IMR-90 (cell line): Measurements from ENCODE around the gene DCAF6. TPM values are rescaled to one million over a fixed set of nuclear protein-coding genes. Genes with fewer than 3 reads are reported as not detected.
A peak's percentile ranks its signal among the peaks of the same experiment; 100 is the strongest.

Source experiments
- ATAC-seq: fragments of 200-7000 bp; cut with Tn5 transposase; 2 replicates; pipeline ENCODE4 v1.9.1; 2020; ENCODE audit warnings: low read depth, mild to moderate bottlenecking, moderate library complexity
- BruUV-seq: library from RNA; stranded (reverse); fragments of 400-500 nt; replicated peaks from 2 replicates; lab custom pipeline; 2021; lab: Mats Ljungman, UMichigan
- CTCF ChIA-PET: fragments of 300-600 bp; formaldehyde crosslinking; extraction: SDS; loops from one replicate; lab custom pipeline; 2021; ENCODE audit warnings: antibody characterized with exemption; lab: Yijun Ruan, JAX
- POLR2A ChIA-PET: fragments of 300-600 bp; sonication (Branson Sonifier 250); formaldehyde crosslinking; loops from one replicate; lab custom pipeline; 2022; ENCODE audit warnings: antibody characterized with exemption; ENCODE audit not compliant: unreplicated experiment; lab: Charles Lee
- DNase-seq: peaks from one replicate; pipeline ENCODE4 v3.0.0; 2013
- H2AFZ ChIP-seq: replicated peaks from 2 replicates; pipeline ENCODE3; 2013; ENCODE audit warnings: low read length, mild to moderate bottlenecking; ENCODE audit not compliant: poor library complexity
- H2AK5ac ChIP-seq: 2 replicates; pipeline ENCODE4 v1.6.1; 2013; ENCODE audit warnings: low read depth, low read length, inconsistent platforms
- H2AK9ac ChIP-seq: replicated peaks from 2 replicates; pipeline ENCODE3; 2013; ENCODE audit warnings: mild to moderate bottlenecking, low read depth, low read length, moderate library complexity; ENCODE audit not compliant: poor library complexity
- H2BK120ac ChIP-seq: 2 replicates; pipeline ENCODE4 v1.6.1; 2013; ENCODE audit warnings: low read depth, low read length, inconsistent platforms
- H2BK15ac ChIP-seq: 3 replicates; pipeline ENCODE4 v1.6.1; 2013; ENCODE audit warnings: low read depth, low read length, inconsistent platforms
- H2BK20ac ChIP-seq: 2 replicates; pipeline ENCODE4 v1.6.1; 2013; ENCODE audit warnings: low read depth, mild to moderate bottlenecking, inconsistent platforms, low read length, moderate library complexity
- H2BK5ac ChIP-seq: 2 replicates; pipeline ENCODE4 v1.6.1; 2013; ENCODE audit warnings: mild to moderate bottlenecking, low read depth, low read length, inconsistent platforms; ENCODE audit not compliant: poor library complexity, severe bottlenecking
- H3K14ac ChIP-seq: replicated peaks from 2 replicates; pipeline ENCODE4 v1.6.1; 2013; ENCODE audit warnings: low read depth, low read length, inconsistent platforms
- H3K18ac ChIP-seq: 2 replicates; pipeline ENCODE4 v1.6.1; 2013; ENCODE audit warnings: low read depth, low read length, control low read depth
- H3K23ac ChIP-seq: 2 replicates; pipeline ENCODE4 v1.6.1; 2013; ENCODE audit warnings: low read depth, low read length, inconsistent platforms
- H3K27ac ChIP-seq: 2 replicates; pipeline ENCODE4 v1.5.1; 2013; ENCODE audit warnings: mild to moderate bottlenecking, control low read depth, low read length; ENCODE audit not compliant: insufficient read depth
- H3K27me3 ChIP-seq: 2 replicates; pipeline ENCODE4 v1.6.1; 2013; ENCODE audit warnings: low read length; ENCODE audit not compliant: control insufficient read depth, insufficient read depth
- H3K36me3 ChIP-seq: 2 replicates; pipeline ENCODE4 v1.6.1; 2013; ENCODE audit warnings: low read length, mixed read lengths; ENCODE audit not compliant: control insufficient read depth, insufficient read depth
- H3K4ac ChIP-seq: 2 replicates; pipeline ENCODE4 v1.6.1; 2013; ENCODE audit warnings: low read depth, low read length, inconsistent platforms
- H3K4me1 ChIP-seq: 2 replicates; pipeline ENCODE4 v1.6.1; 2013; ENCODE audit warnings: low read length, mixed read lengths; ENCODE audit not compliant: control insufficient read depth, insufficient read depth
- H3K4me2 ChIP-seq: 2 replicates; pipeline ENCODE4 v1.6.1; 2013; ENCODE audit warnings: low read depth, mild to moderate bottlenecking, control low read depth, low read length, moderate library complexity
- H3K4me3 ChIP-seq: 2 replicates; pipeline ENCODE4 v1.5.1; 2013; ENCODE audit warnings: low read depth, mild to moderate bottlenecking, control low read depth, low read length, moderate library complexity; ENCODE audit not compliant: insufficient read depth
- H3K56ac ChIP-seq: 2 replicates; pipeline ENCODE4 v1.6.1; 2013; ENCODE audit warnings: low read length, inconsistent platforms; ENCODE audit not compliant: insufficient read depth; ENCODE audit errors: extremely low read depth
- H3K79me1 ChIP-seq, 2 experiments: 2 replicates each; pipeline ENCODE4 v1.6.1; 2013; ENCODE audit warnings: low read length in 2 of 2, inconsistent platforms in 1 of 2, low read depth in 1 of 2
- H3K9ac ChIP-seq: 2 replicates; pipeline ENCODE4 v1.6.1; 2013; ENCODE audit warnings: low read depth, low read length, control low read depth
- H3K9me1 ChIP-seq: 2 replicates; pipeline ENCODE4 v1.6.1; 2013; ENCODE audit warnings: low read length, inconsistent platforms; ENCODE audit not compliant: insufficient read depth
- H3K9me3 ChIP-seq: 2 replicates; pipeline ENCODE4 v1.6.1; 2013; ENCODE audit warnings: low read length; ENCODE audit not compliant: control insufficient read depth, insufficient read depth
- H4K20me1 ChIP-seq: 2 replicates; pipeline ENCODE4 v1.6.1; 2013; ENCODE audit warnings: low read length, inconsistent platforms; ENCODE audit not compliant: insufficient read depth
- H4K5ac ChIP-seq: 2 replicates; pipeline ENCODE4 v1.6.1; 2013; ENCODE audit warnings: mild to moderate bottlenecking, low read depth, low read length, control low read depth
- H4K8ac ChIP-seq, 2 experiments: 2 replicates each; pipeline ENCODE4 v1.6.1; 2013; ENCODE audit warnings: low read depth in 2 of 2, low read length in 2 of 2, control low read depth in 1 of 2, inconsistent platforms in 1 of 2
- H4K91ac ChIP-seq: 2 replicates; pipeline ENCODE4 v1.6.1; 2013; ENCODE audit warnings: low read depth, low read length, inconsistent platforms; ENCODE audit not compliant: insufficient read depth
- MAZ ChIP-seq: IDR thresholded peaks from 2 replicates; pipeline ENCODE4 v1.6.1; 2012; ENCODE audit warnings: low read depth, mild to moderate bottlenecking, low read length, improper control_type of control experiment, moderate library complexity, borderline replicate concordance
- NFE2L2 ChIP-seq: fragments of 150-350 bp; IDR thresholded peaks from 2 replicates; pipeline ENCODE4 v1.6.1; 2016; ENCODE audit warnings: low read depth, mild to moderate bottlenecking, low read length
- RAD21 ChIP-seq: IDR thresholded peaks from 2 replicates; pipeline ENCODE4 v1.6.1; 2012; ENCODE audit warnings: low read length, improper control_type of control experiment
- WGBS, 2 experiments: methylation state at CpG; one replicate each; pipeline versions ENCODE4 v1.1.5 to v1.1.7; 2013; ENCODE audit warnings: missing lambda C conversion rate in 2 of 2; ENCODE audit not compliant: insufficient read length in 1 of 2; ENCODE audit errors: extremely low coverage in 2 of 2; 5-methylcytosine and 5-hydroxymethylcytosine counted together
- dilution Hi-C: fragments of 300-500 bp; cut with HindIII; formaldehyde crosslinking; loops from one replicate; pipeline ENCODE4 v1.14.3; 2018; ENCODE audit warnings: low sequenced_read_pairs; ENCODE audit not compliant: unreplicated experiment
- in situ Hi-C: fragments of 300-500 bp; cut with MboI; formaldehyde crosslinking; loops from 3 replicates; pipeline ENCODE4 v1.14.3; 2019; ENCODE audit warnings: low sequenced_read_pairs, inconsistent platforms, mixed read lengths
- intact Hi-C: fragments of 100-400 bp; cut with micrococcal nuclease; formaldehyde crosslinking; loops from 2 replicates; pipeline ENCODE4 v1.10.0; 2022
- polyA plus RNA-seq, 3 experiments: library from polyadenylated mRNA; depleted of rRNA; stranded (reverse); fragments of >200 nt; gene quantifications; 2 replicates each; pipeline ENCODE4 v1.2.3, GENCODE V29; 2012; ENCODE audit warnings: low replicate concordance in 1 of 3
- total RNA-seq: library from RNA; depleted of rRNA; stranded (reverse); fragments of >200 nt; gene quantifications from 2 replicates; pipeline ENCODE4 v1.2.3, GENCODE V29; 2012

DCAF6 gene
- total and polyA plus RNA-seq, 2 of the 4 experiments (the other 2 are of a cell fraction), result 60.4 to 88.7 TPM

- Histone ChIP-seq H3K18ac (no peak overlapping the region), H4K5ac (no peak overlapping the region), H2BK20ac (no peak overlapping the region), H4K8ac (0 out of 4 replicates have a peak overlapping the region, but pooled peaks of 1 of the 2 experiments have one; percentile 30), H4K91ac (no peak overlapping the region), H3K4me1 (no peaks in the 10 kb centered on the region), H3K23ac (peak overlapping the region; percentile 84; the same call in 1 of the 2 replicates), H3K9me1 (no peaks in the 10 kb centered on the region), H3K9me3 (no peaks in the 10 kb centered on the region), H2AK5ac (no peak overlapping the region), H2BK120ac (no peak overlapping the region), H3K27me3 (no peaks in the 10 kb centered on the region), H2AFZ (no peak overlapping the region), H3K4me3 (no peak overlapping the region), H3K79me1 (peaks cover 2 to 38% of the 10 kb centered on the region in 2 experiments; a peak in 2 of 4 replicates), H4K20me1 (peaks cover 15% of the 10 kb centered on the region; the same call in 1 of the 2 replicates), H2BK15ac (no peak overlapping the region), H3K4me2 (peak overlapping the region; percentile 95), H3K36me3 (no peaks in the 10 kb centered on the region; the same call in 1 of the 2 replicates), H2BK5ac (no peak overlapping the region), H3K9ac (no peak overlapping the region), H3K27ac (no peak overlapping the region), H3K14ac (no peak overlapping the region), H2AK9ac (no peak overlapping the region), H3K4ac (no peak overlapping the region), H3K56ac (no peak overlapping the region)
- CTCF ChIA-PET, result interaction anchor here (2.1 kb wide), 1 partner anchor 149 kb away, joined by 7 read pairs; no protein-coding TSS in a partner anchor
- BruUV-seq, result no TSS peak
- POLR2A ChIA-PET, result no interaction called here
- intact Hi-C loops, result loop anchor here (2.0 kb wide), 1 partner anchor 29 kb away; no protein-coding TSS in a partner anchor
- no peak for DNase-seq
- dilution Hi-C loops, result no loop called here
- WGBS, 2 experiments, result no CpG with 5 or more reads among the region's 4 CpGs
- TF ChIP-seq NFE2L2 (no peak), MAZ (no peak), RAD21 (no peak)
- in situ Hi-C loops, result no loop called here
- ATAC-seq, result no peak
Measured at GRCh38 chr1:167933788-167934187, 2.7 kb upstream of the DCAF6 start.
